ENCODE measurements around the gene PRKACA.

GRCh38 chr19:14116918-14117578 lies 514 bp downstream of the PRKACA start:
- TF ChIP-seq, protein P1, sequence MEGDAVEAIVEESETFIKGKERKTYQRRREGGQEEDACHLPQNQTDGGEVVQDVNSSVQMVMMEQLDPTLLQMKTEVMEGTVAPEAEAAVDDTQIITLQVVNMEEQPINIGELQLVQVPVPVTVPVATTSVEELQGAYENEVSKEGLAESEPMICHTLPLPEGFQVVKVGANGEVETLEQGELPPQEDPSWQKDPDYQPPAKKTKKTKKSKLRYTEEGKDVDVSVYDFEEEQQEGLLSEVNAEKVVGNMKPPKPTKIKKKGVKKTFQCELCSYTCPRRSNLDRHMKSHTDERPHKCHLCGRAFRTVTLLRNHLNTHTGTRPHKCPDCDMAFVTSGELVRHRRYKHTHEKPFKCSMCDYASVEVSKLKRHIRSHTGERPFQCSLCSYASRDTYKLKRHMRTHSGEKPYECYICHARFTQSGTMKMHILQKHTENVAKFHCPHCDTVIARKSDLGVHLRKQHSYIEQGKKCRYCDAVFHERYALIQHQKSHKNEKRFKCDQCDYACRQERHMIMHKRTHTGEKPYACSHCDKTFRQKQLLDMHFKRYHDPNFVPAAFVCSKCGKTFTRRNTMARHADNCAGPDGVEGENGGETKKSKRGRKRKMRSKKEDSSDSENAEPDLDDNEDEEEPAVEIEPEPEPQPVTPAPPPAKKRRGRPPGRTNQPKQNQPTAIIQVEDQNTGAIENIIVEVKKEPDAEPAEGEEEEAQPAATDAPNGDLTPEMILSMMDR (IDR thresholded peaks at IDR 0.05; ENCODE audit: extremely low read depth in 1 of 2, insufficient read depth in 1 of 2, low read depth in 1 of 2, low read length in 2 of 2): no peak
- TF ChIP-seq POLR2A (IDR thresholded peaks at IDR 0.05; ENCODE audit: low read depth, low read length) (no peak), JUN (IDR thresholded peaks at IDR 0.05; ENCODE audit: borderline replicate concordance, insufficient read depth, insufficient read length, low read depth) (no peak), MYC (IDR thresholded peaks at IDR 0.05; ENCODE audit: low read depth, low read length) (no peak)
- TF ChIP-seq, protein P2, sequence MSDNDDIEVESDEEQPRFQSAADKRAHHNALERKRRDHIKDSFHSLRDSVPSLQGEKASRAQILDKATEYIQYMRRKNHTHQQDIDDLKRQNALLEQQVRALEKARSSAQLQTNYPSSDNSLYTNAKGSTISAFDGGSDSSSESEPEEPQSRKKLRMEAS (IDR thresholded peaks at IDR 0.05; ENCODE audit: insufficient read depth, insufficient read length): no peak

All from endothelial cell of umbilical vein (primary cell).